Coronary artery (tissue), 2 donors: ENCODE results near the gene TLE5.

ENCODE experiments used
- DNase-seq: peaks from one replicate; pipeline ENCODE4 v3.0.0-alpha.2; 2017; ENCODE audit warnings: low spot score
- H3K27ac ChIP-seq, 2 donors: fragments of 200-600 bp; sonication (generic); one replicate each; pipeline ENCODE4 v1.5.1; 2016 to 2019
- H3K4me3 ChIP-seq: fragments of 200-600 bp; sonication (generic); 2 replicates; pipeline ENCODE4 v1.5.1; 2016; ENCODE audit warnings: mild to moderate bottlenecking, moderate library complexity
- CTCF ChIP-seq: fragments of 200-600 bp; sonication (generic); IDR thresholded peaks from one replicate; pipeline ENCODE4 v1.5.1; 2019; ENCODE audit warnings: antibody characterized with exemption

TLE5 gene

GRCh38 chr19:3035542-3036118 lies 26.7 kb downstream of the TLE5 start:
- no peak for TF ChIP-seq CTCF
- Histone ChIP-seq H3K27ac (peak overlapping the region; percentile 85 to 93), H3K4me3 (peak overlapping the region; percentile 72)
- DNase-seq = peak; percentile 99

GRCh38 chr19:3034656-3035541 lies 27.4 kb downstream of the TLE5 start:
- no peak for TF ChIP-seq CTCF
- peak overlapping the region; percentile 72 for H3K4me3 ChIP-seq
- DNase-seq = no peak
- H3K27ac ChIP-seq = peak overlapping the region; percentile 51 to 85

GRCh38 chr19:3034406-3034655 lies 28.0 kb downstream of the TLE5 start:
- TF ChIP-seq CTCF = no peak
- DNase-seq = no peak
- H3K4me3 ChIP-seq = no peak overlapping the region
- peak overlapping the region in 1 of 2 donors; percentile 51 for H3K27ac ChIP-seq

- Histone ChIP-seq H3K27ac (peak overlapping the region in 1 of 2 donors; percentile 34), H3K4me3 (no peak overlapping the region)
- no peak for TF ChIP-seq CTCF
- no peak for DNase-seq
These were observed 28.5 kb downstream of the TLE5 start for GRCh38 chr19:3033595-3034405.

- no peak overlapping the region for H3K4me3 ChIP-seq
- DNase-seq = no peak
- no peak for TF ChIP-seq CTCF
- H3K27ac ChIP-seq = no peak overlapping the region
These were observed 30.8 kb downstream of the TLE5 start for GRCh38 chr19:3031607-3031867.

GRCh38 chr19:3029065-3029923 lies 33.0 kb downstream of the TLE5 start, which contains the start of gene TLE2:
Gene TLE2, minus strand, starts transcription at chr19:3029280. Its CDS starts 376 bp downstream, at chr19:3028904.
- Histone ChIP-seq H3K4me3 (peak within 1 kb of the TSS; percentile 82), H3K27ac (peak within 1 kb of the TSS; percentile 14 to 55)
- DNase-seq = no peak
- no peak for TF ChIP-seq CTCF
